ENCODE results near the gene PRDM16. TPM values are rescaled to one million over a fixed set of nuclear protein-coding genes. Genes with fewer than 3 reads are reported as not detected.

PRDM16 gene
- total RNA-seq, 2 experiments from 2014 or later = not detected

GRCh38 chr1:3340548-3341235 lies 271.7 kb downstream of the PRDM16 start:
- TF ChIP-seq CTCF (conservative IDR thresholded peaks at IDR 0.05; ENCODE audit: low read length) (no peak), EZH2phosphoT487 (IDR thresholded peaks at IDR 0.05; ENCODE audit: borderline replicate concordance, low read depth, low read length) (no peak)
- Histone ChIP-seq H3K9me2 (ENCODE audit: insufficient read depth, low read length) (no peaks in the 10 kb centered on the region), H3K4me3 (ENCODE audit: low read depth, low read length, poor library complexity, severe bottlenecking) (no peak overlapping the region), H3K36me3 (ENCODE audit: insufficient read depth, low read length) (no peaks in the 10 kb centered on the region), H3K27ac (ENCODE audit: low read depth, low read length, poor library complexity, severe bottlenecking) (no peak overlapping the region), H3K9me3 (ENCODE audit: low read length) (0 out of 2 replicates have a peak, but pooled peaks cover 3% of the 10 kb centered on the region), H3K79me2 (ENCODE audit: insufficient read depth, low read depth, low read length) (no peaks in the 10 kb centered on the region), H3K4me1 (ENCODE audit: insufficient read depth, low read length, poor library complexity, severe bottlenecking) (no peaks in the 10 kb centered on the region), H2AFZ (ENCODE audit: low read length) (no peak overlapping the region), H3K4me2 (ENCODE audit: low read length) (no peak overlapping the region), H4K20me1 (ENCODE audit: insufficient read depth, low read length) (no peaks in the 10 kb centered on the region)
- POLR2A ChIA-PET = no interaction called here
- DNase-seq (ENCODE audit: low spot score) = no peak
- CTCF ChIA-PET (ENCODE audit: unreplicated experiment) = no interaction called here
- intact Hi-C loops (cut with micrococcal nuclease; ENCODE audit: unreplicated experiment) = no loop called here
- no TSS peak for BruUV-seq (replicated peaks)

DNA sequence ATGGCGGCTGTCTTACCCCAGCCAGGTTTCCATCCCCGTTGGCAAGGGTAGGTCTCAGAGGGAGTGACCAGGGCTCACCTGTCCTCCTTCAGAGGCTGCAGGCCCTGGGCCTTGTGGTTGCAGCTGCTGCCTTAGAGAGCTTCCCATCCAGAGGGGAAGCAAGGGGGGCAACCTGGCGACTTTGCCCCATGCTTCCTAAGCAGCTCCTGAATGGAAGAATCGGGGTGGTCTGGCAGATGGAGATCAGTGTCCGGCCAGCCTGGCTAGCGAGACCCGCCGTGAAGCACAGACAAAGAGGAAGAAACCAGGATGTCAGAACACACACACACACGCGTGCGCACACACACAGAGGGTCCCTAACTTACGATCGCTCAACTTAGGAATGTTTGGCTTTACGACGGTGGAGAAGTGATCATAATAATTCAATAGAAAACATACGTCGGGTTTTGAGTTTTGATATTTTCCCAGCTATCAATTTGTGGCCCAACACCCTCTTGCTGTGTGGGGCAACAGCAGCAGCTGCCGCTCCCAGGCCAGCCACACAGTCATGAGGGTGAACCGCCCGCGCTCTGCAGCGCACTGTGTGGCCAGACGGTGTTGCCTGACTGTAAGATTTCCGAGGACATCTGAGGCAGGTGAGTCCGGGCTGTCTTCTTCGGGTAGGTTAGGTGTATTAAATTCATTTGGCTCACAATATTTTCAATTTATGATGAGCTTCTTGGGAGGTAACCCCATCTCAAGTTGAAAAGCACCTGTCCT lies 272.4 kb downstream of the PRDM16 start:
- Histone ChIP-seq H3K9me2 (ENCODE audit: insufficient read depth, low read length) (no peaks in the 10 kb centered on the region), H3K79me2 (ENCODE audit: insufficient read depth, low read depth, low read length) (no peaks in the 10 kb centered on the region), H3K4me1 (ENCODE audit: insufficient read depth, low read length, poor library complexity, severe bottlenecking) (no peaks in the 10 kb centered on the region), H3K4me3 (ENCODE audit: low read depth, low read length, poor library complexity, severe bottlenecking) (no peak overlapping the region), H3K9me3 (ENCODE audit: low read length) (0 out of 2 replicates have a peak, but pooled peaks cover 3% of the 10 kb centered on the region), H3K36me3 (ENCODE audit: insufficient read depth, low read length) (no peaks in the 10 kb centered on the region), H3K4me2 (ENCODE audit: low read length) (no peak overlapping the region), H3K27ac (ENCODE audit: low read depth, low read length, poor library complexity, severe bottlenecking) (no peak overlapping the region), H4K20me1 (ENCODE audit: insufficient read depth, low read length) (no peaks in the 10 kb centered on the region), H2AFZ (ENCODE audit: low read length) (no peak overlapping the region)
- ChIA-PET POLR2A (no interaction called here), CTCF (ENCODE audit: unreplicated experiment) (no interaction called here)
- intact Hi-C loops (cut with micrococcal nuclease; ENCODE audit: unreplicated experiment) = no loop called here
- no TSS peak for BruUV-seq (replicated peaks)
- no peak for TF ChIP-seq EZH2phosphoT487 (IDR thresholded peaks at IDR 0.05; ENCODE audit: borderline replicate concordance, low read depth, low read length)
- no peak for TF ChIP-seq CTCF (conservative IDR thresholded peaks at IDR 0.05; ENCODE audit: low read length)
- DNase-seq (ENCODE audit: low spot score) = no peak

DNA sequence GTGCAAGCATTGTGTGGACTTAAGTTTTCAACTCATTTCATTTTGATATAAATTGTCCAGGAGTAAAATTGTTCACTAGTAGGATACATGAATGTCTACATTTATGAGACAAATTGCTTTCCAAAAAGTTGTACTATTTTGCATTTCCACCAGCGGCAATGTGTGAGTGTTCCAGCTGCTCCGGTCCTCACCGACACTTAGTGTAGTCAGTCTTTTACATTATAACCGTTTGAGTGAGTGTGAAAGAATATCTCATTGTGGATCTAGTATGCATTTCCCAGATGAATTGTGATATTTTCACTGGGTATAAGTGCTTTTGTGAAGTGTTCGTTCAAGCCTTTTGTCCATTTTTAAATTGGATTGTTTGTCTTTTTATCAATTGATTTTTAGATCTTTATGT lies 274.0 kb downstream of the PRDM16 start:
- Histone ChIP-seq H2AFZ (ENCODE audit: low read length) (no peak overlapping the region), H3K4me1 (ENCODE audit: insufficient read depth, low read length, poor library complexity, severe bottlenecking) (no peaks in the 10 kb centered on the region), H3K9me2 (ENCODE audit: insufficient read depth, low read length) (no peaks in the 10 kb centered on the region), H3K36me3 (ENCODE audit: insufficient read depth, low read length) (no peaks in the 10 kb centered on the region), H3K27ac (ENCODE audit: low read depth, low read length, poor library complexity, severe bottlenecking) (no peak overlapping the region), H3K9me3 (ENCODE audit: low read length) (0 out of 2 replicates have a peak, but pooled peaks cover 3% of the 10 kb centered on the region), H3K4me3 (ENCODE audit: low read depth, low read length, poor library complexity, severe bottlenecking) (no peak overlapping the region), H3K4me2 (ENCODE audit: low read length) (no peak overlapping the region), H4K20me1 (ENCODE audit: insufficient read depth, low read length) (no peaks in the 10 kb centered on the region), H3K79me2 (ENCODE audit: insufficient read depth, low read depth, low read length) (no peaks in the 10 kb centered on the region)
- POLR2A ChIA-PET = no interaction called here
- CTCF ChIA-PET (ENCODE audit: unreplicated experiment) = no interaction called here
- intact Hi-C loops (cut with micrococcal nuclease; ENCODE audit: unreplicated experiment) = no loop called here
- TF ChIP-seq EZH2phosphoT487 (IDR thresholded peaks at IDR 0.05; ENCODE audit: borderline replicate concordance, low read depth, low read length) (no peak), CTCF (conservative IDR thresholded peaks at IDR 0.05; ENCODE audit: low read length) (no peak)
- BruUV-seq (replicated peaks) = no TSS peak
- DNase-seq (ENCODE audit: low spot score) = no peak
